ENCODE results near the gene ANKS3.

Gene ANKS3

GRCh38 chr16:4734063-4734729 lies at the start of gene ANKS3, which contains the start of gene DNAAF8:
TSS of gene ANKS3 (minus strand) at chr16:4734271. CDS start at chr16:4730149, 4,122 bp downstream.
TSS of gene DNAAF8 (plus strand) at chr16:4734537. CDS start at chr16:4736515, 1,978 bp downstream.
- DNase-seq: peak; percentile 75

GRCh38 chr16:4783251-4783950 lies 49.3 kb upstream of the ANKS3 start:
- DNase-seq: no peak

GRCh38 chr16:4780235-4780634 lies 46.2 kb upstream of the ANKS3 start:
- DNase-seq: no peak

- DNase-seq: no peak
These were observed 44.0 kb upstream of the ANKS3 start for GRCh38 chr16:4778050-4778392.

GRCh38 chr16:4777339-4778049 lies 43.4 kb upstream of the ANKS3 start:
- DNase-seq: no peak

GRCh38 chr16:4776141-4776705 lies 42.2 kb upstream of the ANKS3 start:
- no peak for DNase-seq

GRCh38 chr16:4775005-4775404 lies 40.9 kb upstream of the ANKS3 start:
- DNase-seq: no peak

- no peak for DNase-seq
These were observed 38.3 kb upstream of the ANKS3 start for GRCh38 chr16:4772351-4772750.

- DNase-seq: no peak
These were observed 37.6 kb upstream of the ANKS3 start for GRCh38 chr16:4771646-4772045.

- no peak for DNase-seq
These were observed 35.2 kb upstream of the ANKS3 start for GRCh38 chr16:4769306-4769638.

- peak; percentile 70 to 83 for DNase-seq
These were observed 34.7 kb upstream of the ANKS3 start for GRCh38 chr16:4768549-4769305.

- no peak for DNase-seq
These were observed 33.9 kb upstream of the ANKS3 start for GRCh38 chr16:4767872-4768548.

- peak; percentile 86 for DNase-seq
These were observed 33.0 kb upstream of the ANKS3 start, which contains the start of gene ZNF500 for GRCh38 chr16:4766875-4767628. TSS of gene ZNF500 (minus strand) at chr16:4767162. CDS start at chr16:4765978, 1,184 bp downstream.

GRCh38 chr16:4765511-4766474 lies 31.7 kb upstream of the ANKS3 start:
- DNase-seq: no peak

- no peak for DNase-seq
These were observed 29.7 kb upstream of the ANKS3 start for GRCh38 chr16:4763791-4764190.

GRCh38 chr16:4762205-4762604 lies 28.1 kb upstream of the ANKS3 start:
- no peak for DNase-seq

- DNase-seq: no peak
These were observed 26.3 kb upstream of the ANKS3 start for GRCh38 chr16:4760221-4760910.

GRCh38 chr16:4755687-4756086 lies 21.6 kb upstream of the ANKS3 start:
- DNase-seq: no peak

GRCh38 chr16:4754865-4755264 lies 20.8 kb upstream of the ANKS3 start:
- DNase-seq: no peak

- DNase-seq: no peak
These were observed 19.2 kb upstream of the ANKS3 start for GRCh38 chr16:4753227-4753626.

Data from bone marrow (tissue), 2 donors.